Measurements from ENCODE around the gene STAB2.

Gene STAB2

GRCh38 chr12:103737881-103738280 is 150.8 kb downstream of the STAB2 start:
- no peak overlapping the region for H3K4me3 ChIP-seq (ENCODE audit: low read length)
- no peaks in the 10 kb centered on the region for H3K9me2 ChIP-seq (replicated peaks; ENCODE audit: control insufficient read depth, low read length)
- H3K79me2 ChIP-seq (ENCODE audit: control insufficient read depth, low read length), result no peaks in the 10 kb centered on the region
- H3K4me2 ChIP-seq (ENCODE audit: low read length), result no peak overlapping the region
- no peaks in the 10 kb centered on the region for H3K36me3 ChIP-seq (ENCODE audit: control insufficient read depth, low read length)
- no peak overlapping the region for H3K27ac ChIP-seq (ENCODE audit: low read depth, low read length)
- no peak for TF ChIP-seq EZH2phosphoT487 (IDR thresholded peaks at IDR 0.05; ENCODE audit: borderline replicate concordance, low read length)
- TF ChIP-seq, protein P1, sequence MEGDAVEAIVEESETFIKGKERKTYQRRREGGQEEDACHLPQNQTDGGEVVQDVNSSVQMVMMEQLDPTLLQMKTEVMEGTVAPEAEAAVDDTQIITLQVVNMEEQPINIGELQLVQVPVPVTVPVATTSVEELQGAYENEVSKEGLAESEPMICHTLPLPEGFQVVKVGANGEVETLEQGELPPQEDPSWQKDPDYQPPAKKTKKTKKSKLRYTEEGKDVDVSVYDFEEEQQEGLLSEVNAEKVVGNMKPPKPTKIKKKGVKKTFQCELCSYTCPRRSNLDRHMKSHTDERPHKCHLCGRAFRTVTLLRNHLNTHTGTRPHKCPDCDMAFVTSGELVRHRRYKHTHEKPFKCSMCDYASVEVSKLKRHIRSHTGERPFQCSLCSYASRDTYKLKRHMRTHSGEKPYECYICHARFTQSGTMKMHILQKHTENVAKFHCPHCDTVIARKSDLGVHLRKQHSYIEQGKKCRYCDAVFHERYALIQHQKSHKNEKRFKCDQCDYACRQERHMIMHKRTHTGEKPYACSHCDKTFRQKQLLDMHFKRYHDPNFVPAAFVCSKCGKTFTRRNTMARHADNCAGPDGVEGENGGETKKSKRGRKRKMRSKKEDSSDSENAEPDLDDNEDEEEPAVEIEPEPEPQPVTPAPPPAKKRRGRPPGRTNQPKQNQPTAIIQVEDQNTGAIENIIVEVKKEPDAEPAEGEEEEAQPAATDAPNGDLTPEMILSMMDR (IDR thresholded peaks at IDR 0.05; ENCODE audit: low read depth, low read length, poor library complexity, severe bottlenecking), result no peak
- H4K20me1 ChIP-seq (ENCODE audit: control insufficient read depth, insufficient read depth, low read depth, low read length), result no peaks in the 10 kb centered on the region
- no peaks in the 10 kb centered on the region for H3K4me1 ChIP-seq (ENCODE audit: control insufficient read depth, low read length)
- H3F3A ChIP-seq (ENCODE audit: control insufficient read depth, insufficient read depth), result no peaks in the 10 kb centered on the region
- no peaks in the 10 kb centered on the region for H3K9me3 ChIP-seq (ENCODE audit: control insufficient read depth, insufficient read depth, low read length)
- peaks cover 3% of the 10 kb centered on the region; the same call in 1 of the 2 replicates for H3K27me3 ChIP-seq (ENCODE audit: control insufficient read depth, low read length)

DNA sequence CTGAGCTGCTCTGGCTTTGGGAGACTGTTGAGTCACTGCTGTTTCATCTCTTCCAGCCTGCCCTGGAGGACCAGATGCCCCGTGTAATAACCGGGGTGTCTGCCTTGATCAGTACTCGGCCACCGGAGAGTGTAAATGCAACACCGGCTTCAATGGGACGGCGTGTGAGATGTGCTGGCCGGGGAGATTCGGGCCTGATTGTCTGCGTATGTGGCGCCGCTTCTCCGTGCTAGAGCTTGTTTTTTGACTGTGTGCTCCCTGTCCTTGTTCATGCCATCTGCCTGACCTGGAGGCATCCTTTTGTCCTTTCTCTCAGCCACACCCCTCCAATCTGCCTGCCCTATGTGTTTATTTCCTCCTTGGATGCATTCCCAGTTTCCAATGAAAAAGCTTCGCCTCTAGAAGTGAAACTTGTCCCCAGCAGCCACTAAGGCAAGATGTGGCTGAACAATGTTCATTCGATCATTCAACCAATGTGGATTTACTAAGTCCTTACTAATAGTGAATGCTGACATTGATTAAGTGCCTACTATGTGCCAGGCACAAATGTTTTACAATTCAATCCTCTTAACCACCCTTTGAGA is 155.4 kb downstream of the STAB2 start:
- no peak for TF ChIP-seq EZH2phosphoT487 (IDR thresholded peaks at IDR 0.05; ENCODE audit: borderline replicate concordance, low read length)
- TF ChIP-seq, protein P1 (IDR thresholded peaks at IDR 0.05; ENCODE audit: low read depth, low read length, poor library complexity, severe bottlenecking), result no peak
- H3K9me3 ChIP-seq (ENCODE audit: control insufficient read depth, insufficient read depth, low read length), result no peaks in the 10 kb centered on the region
- H3K4me1 ChIP-seq (ENCODE audit: control insufficient read depth, low read length), result no peaks in the 10 kb centered on the region
- H3K27me3 ChIP-seq (ENCODE audit: control insufficient read depth, low read length), result no peaks in the 10 kb centered on the region
- no peaks in the 10 kb centered on the region for H3F3A ChIP-seq (ENCODE audit: control insufficient read depth, insufficient read depth)
- H3K79me2 ChIP-seq (ENCODE audit: control insufficient read depth, low read length), result no peaks in the 10 kb centered on the region
- no peak overlapping the region for H3K4me2 ChIP-seq (ENCODE audit: low read length)
- H3K36me3 ChIP-seq (ENCODE audit: control insufficient read depth, low read length), result no peaks in the 10 kb centered on the region
- no peak overlapping the region for H3K4me3 ChIP-seq (ENCODE audit: low read length)
- no peaks in the 10 kb centered on the region for H3K9me2 ChIP-seq (replicated peaks; ENCODE audit: control insufficient read depth, low read length)
- no peaks in the 10 kb centered on the region for H4K20me1 ChIP-seq (ENCODE audit: control insufficient read depth, insufficient read depth, low read depth, low read length)
- no peak overlapping the region for H3K27ac ChIP-seq (ENCODE audit: low read depth, low read length)

GRCh38 chr12:103743788-103744187 is 156.7 kb downstream of the STAB2 start:
- H3K36me3 ChIP-seq (ENCODE audit: control insufficient read depth, low read length), result no peaks in the 10 kb centered on the region
- no peaks in the 10 kb centered on the region for H3K9me3 ChIP-seq (ENCODE audit: control insufficient read depth, insufficient read depth, low read length)

More at GRCh38 chr12:103743788-103744187, 156.7 kb downstream of the STAB2 start:
- H3K9me2 ChIP-seq (replicated peaks; ENCODE audit: control insufficient read depth, low read length), result no peaks in the 10 kb centered on the region
- H3K27me3 ChIP-seq (ENCODE audit: control insufficient read depth, low read length), result no peaks in the 10 kb centered on the region
- H3K4me2 ChIP-seq (ENCODE audit: low read length), result no peak overlapping the region
- no peaks in the 10 kb centered on the region for H3K4me1 ChIP-seq (ENCODE audit: control insufficient read depth, low read length)
- no peaks in the 10 kb centered on the region for H3K79me2 ChIP-seq (ENCODE audit: control insufficient read depth, low read length)
- TF ChIP-seq, protein P1 (IDR thresholded peaks at IDR 0.05; ENCODE audit: low read depth, low read length, poor library complexity, severe bottlenecking), result no peak
- no peak for TF ChIP-seq EZH2phosphoT487 (IDR thresholded peaks at IDR 0.05; ENCODE audit: borderline replicate concordance, low read length)
- no peak overlapping the region for H3K27ac ChIP-seq (ENCODE audit: low read depth, low read length)
- no peaks in the 10 kb centered on the region for H3F3A ChIP-seq (ENCODE audit: control insufficient read depth, insufficient read depth)
- no peak overlapping the region for H3K4me3 ChIP-seq (ENCODE audit: low read length)
- H4K20me1 ChIP-seq (ENCODE audit: control insufficient read depth, insufficient read depth, low read depth, low read length), result no peaks in the 10 kb centered on the region

Data from DOHH2 (cell line).